Esophagus muscularis mucosa (tissue), 4 donors: ENCODE data around the gene ZMYM2. TPM values are rescaled to one million over a fixed set of nuclear protein-coding genes. Genes with fewer than 3 reads are reported as not detected.

Experiments used
- DNase-seq: peaks from one replicate; pipeline ENCODE4 v3.0.0-alpha.2; 2017; ENCODE audit errors: extremely low spot score
- H3K27ac ChIP-seq, 4 donors: fragments of 200-600 bp; sonication (generic); replicated peaks in 1 of 4; 1 replicate in 3 of 4; 2 replicates in 1 of 4; pipeline ENCODE4 v1.5.1; 2016 to 2019; ENCODE audit warnings: mild to moderate bottlenecking in 1 of 4
- H3K27me3 ChIP-seq, 4 donors: fragments of 200-600 bp; sonication (generic); one replicate each; pipeline versions ENCODE4 v1.5.1 to v1.6.0; 2016 to 2019
- H3K36me3 ChIP-seq, 4 donors: fragments of 200-600 bp; sonication (generic); one replicate each; pipeline ENCODE4 v1.5.1; 2016 to 2019
- H3K4me1 ChIP-seq, 4 donors: fragments of 200-600 bp; sonication (generic); one replicate each; pipeline ENCODE4 v1.5.1; 2016 to 2019
- H3K4me3 ChIP-seq, 4 donors: fragments of 200-600 bp; sonication (generic); 1 replicate in 2 of 4; 2 replicates in 2 of 4; pipeline ENCODE4 v1.5.1; 2016 to 2019; ENCODE audit warnings: mild to moderate bottlenecking in 4 of 4, moderate library complexity in 1 of 4
- H3K9me3 ChIP-seq, 4 donors: fragments of 200-600 bp; sonication (generic); 1 replicate in 3 of 4; 2 replicates in 1 of 4; pipeline ENCODE4 v1.5.1; 2016 to 2019
- CTCF ChIP-seq, 3 experiments: fragments of 200-600 bp in 2 of 3; fragments of 450-650 bp in 1 of 3; sonication (generic) in 2 of 3; IDR thresholded peaks; one replicate each; pipeline ENCODE4 v1.5.1; 2017 to 2019; ENCODE audit warnings: antibody characterized with exemption in 3 of 3, mild to moderate bottlenecking in 2 of 3, moderate library complexity in 1 of 3
- EP300 ChIP-seq: sonication (generic); formaldehyde crosslinking; IDR thresholded peaks from one replicate; pipeline ENCODE4 v1.6.1; 2017; ENCODE audit warnings: antibody characterized with exemption
- POLR2A ChIP-seq: fragments of 450-650 bp; IDR thresholded peaks from one replicate; pipeline ENCODE4 v1.6.1; 2017; ENCODE audit warnings: antibody characterized with exemption, moderate library complexity, mild to moderate bottlenecking, low read depth
- POLR2AphosphoS5 ChIP-seq, 2 donors: sonication (generic); formaldehyde crosslinking; IDR thresholded peaks; one replicate each; pipeline ENCODE4 v1.6.1; 2017; ENCODE audit warnings: antibody characterized with exemption in 2 of 2
- whole genome bisulfite sequencing: methylation state at CpG from one replicate; pipeline ENCODE4 v1.1.5; 2018; 5-methylcytosine and 5-hydroxymethylcytosine counted together
- intact Hi-C: fragments of 100-400 bp; cut with DNase I; formaldehyde crosslinking; loops from one replicate; pipeline ENCODE4 v1.15.1; 2023
- total RNA-seq, 4 donors: library from RNA; depleted of rRNA; stranded (reverse); fragments of >200 nt; gene quantifications; one replicate each; pipeline versions ENCODE4 v1.1.0 to v1.2.1, GENCODE V29; 2016

Gene ZMYM2
- total RNA-seq, 4 donors from 2014 or later, result 36.8 to 49.4 (median 45.5) TPM

GRCh38 chr13:20051366-20051765 lies 92.8 kb downstream of the ZMYM2 start:
- Histone ChIP-seq H3K27me3 (no peaks in the 10 kb centered on the region), H3K9me3 (no peaks in the 10 kb centered on the region), H3K4me3 (no peak overlapping the region), H3K27ac (no peak overlapping the region), H3K4me1 (peaks cover 11 to 19% (median 14%) of the 10 kb centered on the region in 4 donors), H3K36me3 (peaks cover 0 to 29% (median 19%) of the 10 kb centered on the region in 4 donors)
- intact Hi-C loops, result loop anchor here (10.0 kb wide), 1 partner anchor 113 kb away; the partner anchor contains the start of gene GJA3
- no peak for DNase-seq
- 80% methylated on average over 6 of the region's 6 CpGs for WGBS
- TF ChIP-seq POLR2A, result no peak
- TF ChIP-seq EP300, result no peak
- no peak for TF ChIP-seq CTCF (IDR thresholded peaks at IDR 0.05)
- TF ChIP-seq POLR2AphosphoS5 (IDR thresholded peaks at IDR 0.05), result no peak

GRCh38 chr13:20053016-20053415 lies 94.5 kb downstream of the ZMYM2 start:
- Histone ChIP-seq H3K4me1 (peaks cover 11 to 19% (median 14%) of the 10 kb centered on the region in 4 donors), H3K4me3 (no peak overlapping the region), H3K27ac (no peak overlapping the region), H3K36me3 (peaks cover 0 to 36% (median 25%) of the 10 kb centered on the region in 4 donors), H3K27me3 (no peaks in the 10 kb centered on the region), H3K9me3 (no peaks in the 10 kb centered on the region)
- TF ChIP-seq POLR2A (no peak), POLR2AphosphoS5 (IDR thresholded peaks at IDR 0.05) (no peak), EP300 (no peak), CTCF (IDR thresholded peaks at IDR 0.05) (no peak)
- no peak for DNase-seq
- WGBS, result 75% methylated on average over 2 of the region's 3 CpGs
- intact Hi-C loops, result loop anchor here (10.0 kb wide), 1 partner anchor 112 kb away; the partner anchor contains the start of gene GJA3

GRCh38 chr13:20053891-20054290 lies 95.4 kb downstream of the ZMYM2 start:
- DNase-seq, result no peak
- Histone ChIP-seq H3K36me3 (peaks cover 0 to 43% (median 30%) of the 10 kb centered on the region in 4 donors), H3K4me3 (no peak overlapping the region), H3K27ac (no peak overlapping the region), H3K27me3 (no peaks in the 10 kb centered on the region), H3K9me3 (no peaks in the 10 kb centered on the region), H3K4me1 (peaks cover 11 to 14% (median 13%) of the 10 kb centered on the region in 4 donors)
- intact Hi-C loops, result loop anchor here (10.0 kb wide), 1 partner anchor 111 kb away; the partner anchor contains the start of gene GJA3
- 85% methylated on average over 2 of the region's 2 CpGs for WGBS
- TF ChIP-seq EP300, result no peak
- TF ChIP-seq POLR2AphosphoS5 (IDR thresholded peaks at IDR 0.05), result no peak
- TF ChIP-seq CTCF (IDR thresholded peaks at IDR 0.05), result no peak
- TF ChIP-seq POLR2A, result no peak

- peaks cover 6 to 7% (median 6%) of the 10 kb centered on the region in 4 donors for H3K4me1 ChIP-seq
- H3K36me3 ChIP-seq, result peaks cover 4 to 48% (median 35%) of the 10 kb centered on the region in 4 donors
- H3K27ac ChIP-seq, result no peak overlapping the region
- WGBS, result 97% methylated on average over 2 of the region's 2 CpGs
- H3K9me3 ChIP-seq, result no peaks in the 10 kb centered on the region
- no peak for DNase-seq
- intact Hi-C loops, result loop anchor here (10.0 kb wide), 1 partner anchor 110 kb away; the partner anchor contains the start of gene GJA3
- H3K4me3 ChIP-seq, result no peak overlapping the region
- no peaks in the 10 kb centered on the region for H3K27me3 ChIP-seq
- no peak for TF ChIP-seq EP300
- TF ChIP-seq POLR2AphosphoS5 (IDR thresholded peaks at IDR 0.05), result no peak
- TF ChIP-seq CTCF (IDR thresholded peaks at IDR 0.05), result no peak
- TF ChIP-seq POLR2A, result no peak
Measured at GRCh38 chr13:20054586-20054985, 96.1 kb downstream of the ZMYM2 start.

GRCh38 chr13:20057214-20057613 lies 98.7 kb downstream of the ZMYM2 start:
- H3K36me3 ChIP-seq, result peaks cover 24 to 74% (median 58%) of the 10 kb centered on the region in 4 donors
- TF ChIP-seq POLR2A (no peak), EP300 (no peak), CTCF (IDR thresholded peaks at IDR 0.05) (no peak), POLR2AphosphoS5 (IDR thresholded peaks at IDR 0.05) (no peak)

More at GRCh38 chr13:20057214-20057613, 98.7 kb downstream of the ZMYM2 start:
- Histone ChIP-seq H3K27ac (no peak overlapping the region), H3K27me3 (no peaks in the 10 kb centered on the region), H3K4me3 (no peak overlapping the region), H3K9me3 (no peaks in the 10 kb centered on the region), H3K4me1 (no peaks in the 10 kb centered on the region)
- no peak for DNase-seq
- intact Hi-C loops, result loop anchor here (10.0 kb wide), 1 partner anchor 108 kb away; the partner anchor contains the start of gene GJA3
- WGBS, result 93% methylated on average over 7 of the region's 7 CpGs
